GM21786 (cell line): Measurements from ENCODE around the gene NPR3.

Experiments used
- ATAC-seq: cut with Tn5 transposase; IDR thresholded peaks from one replicate; pipeline ENCODE4 v1.9.1; 2021; ENCODE audit not compliant: unreplicated experiment

The NPR3 gene

GRCh38 chr5:32710550-32711361 is at the start of gene NPR3:
Gene NPR3 (plus strand): TSS chr5:32711321. CDS start chr5:32711777, 456 bp downstream.
- no peak for ATAC-seq

GRCh38 chr5:32664523-32664922 is 46.6 kb upstream of the NPR3 start:
- ATAC-seq: no peak

GRCh38 chr5:32668552-32668951 is 42.6 kb upstream of the NPR3 start:
- no peak for ATAC-seq

- no peak for ATAC-seq
These were observed 37.8 kb upstream of the NPR3 start for GRCh38 chr5:32673272-32673671.

- ATAC-seq: no peak
These were observed 34.1 kb upstream of the NPR3 start for GRCh38 chr5:32677023-32677422.

- ATAC-seq: no peak
These were observed 32.6 kb upstream of the NPR3 start for GRCh38 chr5:32678472-32678871.

- ATAC-seq: no peak
These were observed 31.9 kb upstream of the NPR3 start for GRCh38 chr5:32679218-32679617.

- no peak for ATAC-seq
These were observed 30.9 kb upstream of the NPR3 start for GRCh38 chr5:32680183-32680582.

- no peak for ATAC-seq
These were observed 28.0 kb upstream of the NPR3 start for GRCh38 chr5:32683125-32683524.

GRCh38 chr5:32684260-32684659 is 26.9 kb upstream of the NPR3 start:
- ATAC-seq: no peak

GRCh38 chr5:32686799-32687498 is 24.2 kb upstream of the NPR3 start:
- ATAC-seq: no peak

- no peak for ATAC-seq
These were observed 23.7 kb upstream of the NPR3 start for GRCh38 chr5:32687499-32687831.

GRCh38 chr5:32690153-32690552 is 21.0 kb upstream of the NPR3 start:
- ATAC-seq: no peak

GRCh38 chr5:32690666-32691065 is 20.5 kb upstream of the NPR3 start:
- ATAC-seq: no peak

- no peak for ATAC-seq
These were observed 18.9 kb upstream of the NPR3 start for GRCh38 chr5:32692036-32692746.

- ATAC-seq: no peak
These were observed 7.2 kb upstream of the NPR3 start for GRCh38 chr5:32703957-32704356.

- ATAC-seq: no peak
These were observed 3.6 kb upstream of the NPR3 start for GRCh38 chr5:32707418-32707997.

- no peak for ATAC-seq
These were observed 2.2 kb upstream of the NPR3 start for GRCh38 chr5:32708949-32709348.

- peak; percentile 43 for ATAC-seq
These were observed 1.2 kb upstream of the NPR3 start for GRCh38 chr5:32709750-32710549.

GRCh38 chr5:32711362-32711680 is 200 bp downstream of the NPR3 start:
- ATAC-seq: no peak
